GM19468 (cell line): ENCODE data around the gene TCEA3.

Source experiments
- ATAC-seq: cut with Tn5 transposase; IDR thresholded peaks from one replicate; pipeline ENCODE4 v1.9.1; 2021; ENCODE audit warnings: mild to moderate bottlenecking, moderate library complexity, moderate number of reproducible peaks; ENCODE audit not compliant: unreplicated experiment; ENCODE audit errors: extremely low read depth

The TCEA3 gene

GRCh38 chr1:23343221-23344110, 81.1 kb downstream of the TCEA3 start:
- ATAC-seq: no peak

DNA sequence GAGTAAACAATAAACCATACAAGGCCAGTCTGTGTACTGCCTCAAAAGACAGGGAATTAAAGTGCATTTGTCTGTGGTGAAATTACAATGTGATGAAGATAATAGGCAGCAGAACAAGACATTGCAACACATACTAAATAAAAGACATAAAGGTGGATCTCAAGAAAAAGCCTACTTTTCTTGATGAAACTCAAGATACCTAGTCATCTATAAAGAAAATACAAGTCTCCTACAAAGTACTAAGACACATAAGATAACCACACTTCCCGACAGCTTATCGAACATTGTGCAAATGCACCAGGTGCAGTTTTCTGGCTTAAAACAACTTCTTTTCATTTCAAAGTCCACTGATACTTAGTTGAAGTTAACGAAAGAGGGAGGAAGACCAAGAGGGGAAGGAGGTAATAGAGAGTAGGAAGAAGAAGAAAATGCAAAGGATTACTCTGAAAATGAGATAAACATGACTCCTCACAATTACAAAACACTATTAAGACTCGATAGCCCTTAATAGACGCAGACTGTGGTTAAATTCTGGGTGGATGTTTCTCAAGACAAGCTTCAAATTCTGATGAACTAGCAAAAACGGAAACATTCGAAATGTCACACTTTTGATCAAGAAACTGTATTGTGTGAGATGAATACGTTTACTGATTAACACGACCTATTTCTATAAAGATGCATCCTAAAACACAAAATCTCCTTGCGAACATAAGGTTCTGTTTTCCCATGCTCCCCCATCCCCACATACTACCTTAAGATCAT, 82.4 kb downstream of the TCEA3 start:
- ATAC-seq: no peak

DNA sequence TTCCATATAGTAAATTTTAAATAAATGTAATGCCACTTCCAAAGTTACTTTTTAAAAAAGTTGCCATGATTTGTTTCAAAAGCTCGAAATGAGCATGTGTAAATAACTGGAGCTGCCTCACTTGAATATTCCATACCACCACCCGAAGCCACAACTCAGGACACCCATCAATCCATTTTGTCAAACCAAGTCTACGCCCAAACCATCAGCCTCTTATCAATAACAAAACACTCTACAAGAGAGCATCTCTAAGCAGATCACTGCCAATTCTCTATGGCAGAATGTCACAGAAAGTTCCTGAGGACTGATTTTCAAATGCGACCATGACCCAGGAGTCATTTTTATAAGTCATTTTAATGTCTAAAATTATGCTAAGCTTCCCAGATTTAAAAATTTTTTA, 84.9 kb downstream of the TCEA3 start:
- ATAC-seq: no peak

DNA sequence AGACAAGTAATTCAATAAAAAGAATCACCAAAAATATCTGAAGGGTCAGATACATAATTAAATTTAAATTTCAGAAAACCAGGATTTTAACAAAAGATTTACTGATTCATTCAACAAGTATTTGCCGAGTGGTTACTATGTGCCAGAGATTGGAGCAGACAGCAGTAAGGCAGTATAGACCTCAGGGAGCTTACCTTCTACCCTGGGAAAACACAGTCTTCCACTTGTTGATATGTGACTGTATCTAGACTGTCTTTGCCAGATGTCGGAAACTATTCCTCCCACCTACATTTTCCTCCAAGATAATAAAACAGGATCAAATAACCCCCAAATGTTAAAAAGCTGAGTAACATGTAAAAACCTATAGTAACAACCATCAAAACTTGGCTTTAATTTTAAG, 86.7 kb downstream of the TCEA3 start:
- ATAC-seq: no peak

- no peak for ATAC-seq
Observed at GRCh38 chr1:23331713-23332112, 92.8 kb downstream of the TCEA3 start.
